ENCODE results near the gene ADH7.

DNA sequence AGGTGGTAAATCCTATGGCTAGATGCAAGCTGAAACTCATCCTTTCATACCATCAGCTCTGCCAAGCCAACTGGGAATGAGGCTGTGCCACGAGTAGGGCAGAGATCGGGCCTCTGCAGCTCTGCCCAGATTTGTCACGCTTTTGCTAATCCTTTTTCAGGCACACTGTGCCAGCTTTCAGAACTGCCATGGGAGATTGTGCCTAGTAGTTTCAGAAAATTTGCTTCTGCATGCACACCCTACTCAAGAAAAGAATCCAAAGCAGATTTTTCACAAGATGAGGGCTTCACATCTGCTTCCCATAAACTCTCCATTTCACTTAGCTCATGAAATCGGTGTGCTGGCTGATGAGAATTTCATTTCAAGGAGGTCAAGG lies 3.3 kb upstream of the ADH7 start:
- TF ChIP-seq, protein P1, sequence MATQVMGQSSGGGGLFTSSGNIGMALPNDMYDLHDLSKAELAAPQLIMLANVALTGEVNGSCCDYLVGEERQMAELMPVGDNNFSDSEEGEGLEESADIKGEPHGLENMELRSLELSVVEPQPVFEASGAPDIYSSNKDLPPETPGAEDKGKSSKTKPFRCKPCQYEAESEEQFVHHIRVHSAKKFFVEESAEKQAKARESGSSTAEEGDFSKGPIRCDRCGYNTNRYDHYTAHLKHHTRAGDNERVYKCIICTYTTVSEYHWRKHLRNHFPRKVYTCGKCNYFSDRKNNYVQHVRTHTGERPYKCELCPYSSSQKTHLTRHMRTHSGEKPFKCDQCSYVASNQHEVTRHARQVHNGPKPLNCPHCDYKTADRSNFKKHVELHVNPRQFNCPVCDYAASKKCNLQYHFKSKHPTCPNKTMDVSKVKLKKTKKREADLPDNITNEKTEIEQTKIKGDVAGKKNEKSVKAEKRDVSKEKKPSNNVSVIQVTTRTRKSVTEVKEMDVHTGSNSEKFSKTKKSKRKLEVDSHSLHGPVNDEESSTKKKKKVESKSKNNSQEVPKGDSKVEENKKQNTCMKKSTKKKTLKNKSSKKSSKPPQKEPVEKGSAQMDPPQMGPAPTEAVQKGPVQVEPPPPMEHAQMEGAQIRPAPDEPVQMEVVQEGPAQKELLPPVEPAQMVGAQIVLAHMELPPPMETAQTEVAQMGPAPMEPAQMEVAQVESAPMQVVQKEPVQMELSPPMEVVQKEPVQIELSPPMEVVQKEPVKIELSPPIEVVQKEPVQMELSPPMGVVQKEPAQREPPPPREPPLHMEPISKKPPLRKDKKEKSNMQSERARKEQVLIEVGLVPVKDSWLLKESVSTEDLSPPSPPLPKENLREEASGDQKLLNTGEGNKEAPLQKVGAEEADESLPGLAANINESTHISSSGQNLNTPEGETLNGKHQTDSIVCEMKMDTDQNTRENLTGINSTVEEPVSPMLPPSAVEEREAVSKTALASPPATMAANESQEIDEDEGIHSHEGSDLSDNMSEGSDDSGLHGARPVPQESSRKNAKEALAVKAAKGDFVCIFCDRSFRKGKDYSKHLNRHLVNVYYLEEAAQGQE (IDR thresholded peaks at IDR 0.05; ENCODE audit: insufficient read depth in 1 of 2, low read depth in 2 of 2, low read length in 2 of 2) = no peak
- TF ChIP-seq POLR2AphosphoS5 (IDR thresholded peaks at IDR 0.05; ENCODE audit: low read depth, low read length) = no peak
- TF ChIP-seq TAF1 (IDR thresholded peaks at IDR 0.05; ENCODE audit: borderline replicate concordance, insufficient read depth, low read length) = no peak
- no peak for TF ChIP-seq SIN3A (IDR thresholded peaks at IDR 0.05; ENCODE audit: borderline replicate concordance, insufficient read depth, low read length)
